HG03196 (cell line): ENCODE measurements around the gene PAK4.

Experiments used
- ATAC-seq: cut with Tn5 transposase; IDR thresholded peaks from one replicate; pipeline ENCODE4 v1.9.1; 2021; ENCODE audit not compliant: unreplicated experiment

The PAK4 gene

DNA sequence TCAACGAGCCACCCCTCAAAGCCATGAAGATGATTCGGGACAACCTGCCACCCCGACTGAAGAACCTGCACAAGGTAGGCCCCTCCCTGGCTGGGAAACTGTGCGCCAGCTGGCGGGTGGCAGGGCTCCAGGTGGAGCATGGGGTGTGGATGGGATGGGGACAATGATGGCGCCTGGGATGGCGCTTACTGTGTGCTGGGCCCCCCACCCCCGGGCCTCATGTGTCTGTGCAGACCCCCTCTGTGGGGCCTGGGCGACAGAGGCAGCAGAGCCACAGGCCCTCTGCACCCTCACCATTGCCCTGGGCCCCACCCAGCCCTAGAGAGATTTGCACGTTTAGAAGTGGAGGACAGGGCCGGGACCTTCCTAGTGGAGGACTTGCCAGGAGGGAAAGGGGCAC is 52.1 kb downstream of the PAK4 start:
- no peak for ATAC-seq

DNA sequence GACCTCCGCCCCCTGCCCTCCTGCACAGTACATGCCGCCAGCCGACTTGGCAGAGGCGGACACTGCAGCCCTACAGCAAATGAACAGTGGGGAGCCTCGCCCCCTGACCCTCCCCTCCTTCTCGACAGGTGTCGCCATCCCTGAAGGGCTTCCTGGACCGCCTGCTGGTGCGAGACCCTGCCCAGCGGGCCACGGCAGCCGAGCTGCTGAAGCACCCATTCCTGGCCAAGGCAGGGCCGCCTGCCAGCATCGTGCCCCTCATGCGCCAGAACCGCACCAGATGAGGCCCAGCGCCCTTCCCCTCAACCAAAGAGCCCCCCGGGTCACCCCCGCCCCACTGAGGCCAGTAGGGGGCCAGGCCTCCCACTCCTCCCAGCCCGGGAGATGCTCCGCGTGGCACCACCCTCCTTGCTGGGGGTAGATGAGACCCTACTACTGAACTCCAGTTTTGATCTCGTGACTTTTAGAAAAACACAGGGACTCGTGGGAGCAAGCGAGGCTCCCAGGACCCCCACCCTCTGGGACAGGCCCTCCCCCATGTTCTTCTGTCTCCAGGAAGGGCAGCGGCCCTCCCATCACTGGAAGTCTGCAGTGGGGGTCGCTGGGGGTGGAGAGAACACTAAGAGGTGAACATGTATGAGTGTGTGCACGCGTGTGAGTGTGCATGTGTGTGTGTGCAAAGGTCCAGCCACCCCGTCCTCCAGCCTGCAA is 52.9 kb downstream of the PAK4 start:
- ATAC-seq = no peak

DNA sequence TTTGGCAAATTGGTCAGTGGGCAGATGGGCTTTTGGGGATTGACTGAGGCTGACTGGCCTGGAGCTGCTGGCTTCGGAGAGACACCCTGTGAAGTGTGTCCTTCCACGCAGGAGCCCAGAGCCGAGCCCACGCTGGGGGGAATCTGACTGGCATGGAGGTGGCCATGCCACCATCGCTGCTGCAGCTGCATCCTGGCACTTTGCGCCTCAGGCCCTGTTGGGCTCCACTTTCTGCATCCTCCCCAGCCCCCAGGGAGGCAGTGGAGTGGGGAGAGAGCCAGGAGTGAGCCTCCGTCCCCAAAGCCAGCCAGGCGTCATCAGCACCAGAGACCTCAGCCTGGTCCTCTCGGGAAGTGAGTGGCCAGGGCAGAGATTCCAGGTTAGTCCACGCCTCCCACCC is 54.2 kb downstream of the PAK4 start:
- ATAC-seq = no peak

DNA sequence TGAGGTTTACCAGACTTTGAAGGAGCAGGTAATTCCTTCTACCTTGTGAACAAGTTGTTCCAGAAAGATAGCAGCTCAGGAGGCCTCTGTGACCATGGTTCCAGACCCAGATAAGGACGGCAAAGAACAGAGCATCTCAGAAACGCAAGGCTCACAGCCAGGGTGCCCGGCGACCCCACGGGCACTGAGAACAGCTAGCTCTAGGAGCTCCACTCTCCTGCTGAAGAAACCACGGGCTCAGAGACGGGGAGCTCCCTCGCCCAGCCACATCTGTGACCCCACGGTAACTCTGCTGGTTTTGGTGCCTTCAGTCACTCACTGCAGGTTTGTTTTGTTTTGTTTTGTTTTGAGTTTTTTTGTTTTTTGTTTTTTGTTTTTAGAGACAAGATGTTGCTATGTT is 55.2 kb downstream of the PAK4 start:
- no peak for ATAC-seq

DNA sequence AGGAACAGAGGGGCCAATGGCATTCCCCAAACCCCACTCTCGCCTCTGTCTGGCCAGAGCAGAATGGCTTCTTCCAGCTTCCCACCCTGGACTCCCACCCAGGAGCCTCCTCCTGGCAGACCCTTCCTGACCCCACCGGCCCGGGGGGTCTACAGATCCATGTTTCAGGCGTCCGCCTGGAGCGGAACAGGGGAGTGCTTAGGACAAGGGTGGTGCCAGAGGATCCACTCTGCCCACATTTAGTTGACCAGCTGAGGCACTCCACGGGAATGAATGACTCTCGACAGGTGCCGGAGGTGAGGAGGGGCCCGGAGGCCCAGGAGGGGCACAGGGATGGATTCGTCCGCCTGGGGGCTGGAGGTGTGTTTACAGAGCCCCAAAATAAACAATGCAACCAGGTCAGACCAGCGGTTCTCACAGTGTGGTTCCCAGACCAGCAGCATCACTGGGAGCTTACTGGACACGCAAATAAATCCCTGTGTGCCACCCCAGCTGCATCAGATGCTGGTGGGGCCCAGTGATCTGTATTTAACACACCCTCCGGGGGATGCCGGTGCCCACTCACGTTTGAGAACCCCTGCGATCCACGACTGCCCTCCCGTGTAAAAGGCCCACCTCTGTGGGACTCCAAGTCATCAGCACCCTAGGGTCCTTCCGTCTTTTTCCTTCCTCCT is 56.1 kb downstream of the PAK4 start:
- no peak for ATAC-seq

DNA sequence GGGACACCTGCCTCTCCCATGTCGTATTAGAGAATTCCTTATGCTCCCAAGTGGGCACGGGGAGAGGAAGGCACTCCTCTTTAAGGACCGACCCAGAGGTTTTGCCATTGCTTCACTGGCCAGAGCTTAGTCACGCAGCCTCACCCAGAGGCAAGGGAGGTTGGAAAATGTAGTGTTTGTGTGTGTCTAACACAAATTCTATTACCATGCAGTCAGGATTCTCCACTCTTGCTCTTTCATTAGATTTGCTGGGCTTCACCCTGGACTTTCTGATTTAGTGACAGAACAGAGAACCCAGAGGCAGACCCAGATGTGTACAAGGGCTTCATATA is 56.6 kb downstream of the PAK4 start:
- no peak for ATAC-seq

DNA sequence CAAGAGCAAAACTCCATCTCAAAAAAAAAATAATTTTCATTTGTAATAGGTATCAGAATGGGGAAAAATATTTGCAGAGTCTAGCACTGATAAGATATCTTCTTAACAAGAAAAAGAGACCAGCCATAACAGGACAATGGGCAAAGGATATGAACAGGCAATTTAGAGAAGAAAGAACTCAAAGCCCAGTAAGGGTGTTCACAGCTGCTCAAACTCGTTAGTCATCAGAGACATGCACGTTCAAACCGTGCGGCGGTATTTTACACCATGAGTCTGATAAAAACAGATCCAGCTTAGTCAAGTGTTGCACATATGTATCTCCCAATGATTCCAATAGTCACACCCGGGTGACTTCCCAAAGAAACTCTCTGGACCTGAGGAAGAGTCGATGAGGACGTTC is 57.5 kb downstream of the PAK4 start:
- no peak for ATAC-seq

DNA sequence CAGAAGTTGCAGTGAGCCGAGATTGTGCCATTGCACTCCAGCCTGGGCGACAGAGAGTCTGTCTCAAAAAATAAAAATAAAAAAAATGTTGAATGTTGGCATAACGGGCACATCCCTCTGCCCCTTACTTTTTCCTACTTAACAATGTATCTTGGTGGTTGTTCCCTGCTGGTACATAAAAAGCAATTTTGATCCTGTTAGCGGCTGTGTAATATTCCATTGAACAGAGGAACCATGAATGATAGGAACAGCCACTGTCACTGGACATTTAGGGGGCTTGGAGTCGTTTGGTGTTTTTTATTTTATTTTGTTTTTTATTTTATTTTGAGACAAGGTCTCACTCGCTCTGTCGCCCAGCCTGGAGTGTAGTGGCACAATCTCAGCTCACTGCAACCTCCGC is 60.8 kb downstream of the PAK4 start:
- ATAC-seq = no peak

DNA sequence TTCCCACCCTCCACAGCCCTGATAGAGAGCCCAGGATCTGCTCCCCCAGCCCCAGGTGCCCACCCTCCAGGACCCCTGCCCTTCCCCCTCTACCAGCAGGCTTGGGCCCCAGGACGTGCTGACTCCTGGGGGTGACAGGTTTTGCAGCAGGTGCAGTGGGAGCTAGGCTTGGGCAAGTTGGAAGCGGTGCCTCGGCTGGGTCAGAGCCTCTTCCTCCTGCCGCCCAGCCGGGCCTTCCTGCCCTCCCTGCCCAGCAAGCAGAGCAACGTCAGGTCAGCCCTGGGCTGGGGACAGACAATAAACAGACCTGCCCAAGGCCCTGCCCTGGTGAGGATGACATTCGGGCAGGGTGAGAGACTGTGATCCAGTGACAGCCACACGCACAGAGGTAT is 62.0 kb downstream of the PAK4 start:
- no peak for ATAC-seq

DNA sequence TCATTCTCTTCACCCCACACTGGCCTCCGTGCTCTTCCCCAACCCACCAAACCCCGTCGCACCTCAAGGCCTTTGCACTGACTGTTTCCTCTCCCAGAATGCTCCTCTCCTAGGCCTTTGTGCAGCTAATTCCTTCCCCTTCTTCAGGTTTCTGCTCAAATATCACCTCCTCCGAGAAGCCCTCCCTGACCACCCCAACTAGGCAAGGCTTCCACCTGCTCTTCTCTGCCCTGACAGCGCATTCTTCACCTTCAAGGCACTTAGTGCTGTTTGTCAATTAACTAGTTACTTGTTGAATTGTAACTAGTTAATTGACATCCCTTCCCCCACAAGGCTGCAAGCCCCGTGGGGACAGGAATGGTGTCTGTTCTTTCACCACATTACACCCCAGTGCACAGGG is 63.4 kb downstream of the PAK4 start:
- no peak for ATAC-seq

DNA sequence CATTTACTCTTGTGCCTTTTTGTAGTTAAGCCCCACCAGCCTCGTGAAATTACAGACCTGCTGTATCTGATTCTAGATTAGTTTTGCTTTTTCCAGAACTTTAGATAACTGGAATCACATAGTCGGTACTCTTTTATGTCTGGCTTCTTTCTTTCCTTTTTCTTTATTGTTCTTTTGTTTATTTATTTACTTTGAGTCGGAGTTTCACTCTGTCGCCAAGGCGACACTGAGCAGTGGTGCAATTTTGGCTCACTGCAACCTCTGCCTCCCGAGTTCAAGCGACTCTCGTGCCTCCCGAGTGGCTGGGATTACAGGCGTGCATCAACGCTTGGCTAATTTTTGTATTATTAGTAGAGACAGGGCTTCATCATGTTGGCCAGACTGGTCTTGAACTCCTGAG is 65.2 kb downstream of the PAK4 start:
- no peak for ATAC-seq

DNA sequence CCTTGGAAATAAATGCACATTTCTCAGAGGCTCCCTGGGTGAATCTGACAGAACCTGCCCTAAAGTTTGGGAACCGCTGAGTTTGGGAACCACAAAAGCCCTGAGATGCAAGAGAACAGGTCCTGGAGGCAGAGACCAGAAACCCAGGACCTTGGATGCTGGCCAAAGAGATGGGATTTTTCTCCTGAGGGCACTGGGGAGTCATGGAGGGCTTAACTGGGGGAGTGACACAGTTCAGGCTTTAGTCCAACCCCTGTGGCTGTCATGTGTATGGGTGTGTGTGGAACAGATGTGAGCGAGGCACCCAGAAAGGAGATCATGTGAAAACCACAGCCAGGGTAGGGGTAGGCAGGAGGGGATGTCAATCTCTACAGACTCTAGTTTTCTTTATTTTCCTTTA is 67.3 kb downstream of the PAK4 start:
- no peak for ATAC-seq

DNA sequence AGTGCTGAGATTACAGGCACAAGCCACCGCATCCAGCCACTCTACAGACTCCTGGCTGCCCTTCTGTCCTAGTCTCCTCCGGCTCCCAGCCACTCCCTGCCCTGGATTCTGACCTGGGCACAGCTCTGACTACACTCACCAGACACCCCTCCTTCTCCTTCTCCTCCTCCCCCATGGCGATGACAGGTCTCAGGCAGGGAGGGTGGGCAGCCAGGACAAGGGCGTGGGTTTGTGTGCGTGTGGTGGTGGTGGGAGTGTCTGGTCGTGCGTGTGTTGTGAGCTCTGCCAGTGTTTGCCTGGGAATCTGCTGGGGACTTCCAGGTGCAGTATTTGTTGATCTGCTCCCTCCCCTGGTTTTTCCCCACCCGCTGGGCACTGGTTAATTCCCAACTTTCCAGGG is 68.2 kb downstream of the PAK4 start:
- ATAC-seq = no peak

DNA sequence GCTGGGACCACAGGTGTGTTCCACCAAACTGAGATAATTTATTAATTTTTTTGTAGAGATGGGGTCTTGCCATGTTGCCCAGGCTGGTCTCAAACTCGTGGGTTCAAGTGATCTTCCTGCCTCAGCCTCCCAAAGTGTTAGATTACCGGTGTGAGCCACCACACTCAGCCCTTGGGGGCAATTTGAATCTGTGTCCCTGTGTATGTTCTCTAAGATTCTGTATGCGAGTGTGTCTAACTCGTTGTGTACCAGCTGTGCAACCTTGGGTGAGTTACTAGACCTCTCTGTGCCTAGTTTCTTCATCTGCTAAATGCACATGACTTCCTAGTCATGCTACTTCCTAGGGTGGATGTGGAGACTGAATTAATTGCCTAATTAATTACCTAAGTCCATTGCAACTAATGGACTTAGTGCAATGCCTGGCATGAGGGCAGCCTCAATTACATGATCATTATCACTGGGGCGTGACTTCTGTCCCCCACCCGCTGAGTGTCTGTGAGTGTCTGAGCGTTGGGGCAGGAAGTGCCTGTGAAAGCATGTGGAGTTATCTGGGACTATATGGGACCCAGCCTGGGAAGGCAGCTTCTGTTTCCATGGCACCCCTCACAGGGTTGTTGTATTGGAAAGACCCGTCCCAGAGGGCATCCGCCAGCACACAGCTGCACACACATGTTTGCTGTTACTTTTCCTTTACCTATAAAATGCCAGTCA is 69.4 kb downstream of the PAK4 start:
- no peak for ATAC-seq

DNA sequence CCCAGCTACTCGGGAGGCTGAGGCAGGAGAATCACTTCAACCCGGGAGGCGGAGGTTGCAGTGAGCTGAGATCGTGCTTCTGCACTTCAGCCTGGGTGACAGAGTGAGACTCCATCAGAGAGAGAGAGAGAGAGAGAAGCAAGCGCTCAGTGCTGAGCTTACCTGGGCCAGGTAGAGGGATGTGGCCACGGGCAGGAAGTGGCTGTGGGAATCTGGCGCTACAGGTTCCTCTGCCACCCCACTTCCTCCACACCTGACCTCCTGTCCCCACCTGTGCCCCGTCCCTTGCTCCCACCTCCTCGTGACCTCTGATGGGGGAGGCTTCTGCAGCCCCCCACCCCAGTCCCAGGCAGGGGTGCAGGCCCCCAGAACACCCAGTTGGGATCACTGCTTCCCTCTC is 70.2 kb downstream of the PAK4 start:
- ATAC-seq = no peak

DNA sequence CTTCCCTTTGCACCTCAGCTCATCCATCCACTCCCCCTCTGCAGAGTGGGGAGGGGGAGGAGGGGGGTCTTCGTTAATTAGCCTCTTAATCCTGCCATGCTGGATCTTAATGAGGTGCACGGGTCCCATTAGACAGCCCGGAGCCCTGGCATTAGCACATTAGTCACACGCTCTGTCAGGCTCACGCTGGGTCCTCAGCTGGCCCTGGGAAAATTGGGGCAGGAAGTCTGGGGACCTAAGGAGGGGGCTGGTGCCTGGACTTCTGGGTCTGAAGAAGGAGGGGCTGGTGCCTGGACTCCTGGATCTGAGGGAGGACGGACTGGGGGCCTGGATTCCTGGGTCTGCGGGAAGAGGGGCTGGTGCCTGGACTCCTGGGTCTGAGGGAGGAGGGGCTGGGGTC is 70.7 kb downstream of the PAK4 start:
- no peak for ATAC-seq

DNA sequence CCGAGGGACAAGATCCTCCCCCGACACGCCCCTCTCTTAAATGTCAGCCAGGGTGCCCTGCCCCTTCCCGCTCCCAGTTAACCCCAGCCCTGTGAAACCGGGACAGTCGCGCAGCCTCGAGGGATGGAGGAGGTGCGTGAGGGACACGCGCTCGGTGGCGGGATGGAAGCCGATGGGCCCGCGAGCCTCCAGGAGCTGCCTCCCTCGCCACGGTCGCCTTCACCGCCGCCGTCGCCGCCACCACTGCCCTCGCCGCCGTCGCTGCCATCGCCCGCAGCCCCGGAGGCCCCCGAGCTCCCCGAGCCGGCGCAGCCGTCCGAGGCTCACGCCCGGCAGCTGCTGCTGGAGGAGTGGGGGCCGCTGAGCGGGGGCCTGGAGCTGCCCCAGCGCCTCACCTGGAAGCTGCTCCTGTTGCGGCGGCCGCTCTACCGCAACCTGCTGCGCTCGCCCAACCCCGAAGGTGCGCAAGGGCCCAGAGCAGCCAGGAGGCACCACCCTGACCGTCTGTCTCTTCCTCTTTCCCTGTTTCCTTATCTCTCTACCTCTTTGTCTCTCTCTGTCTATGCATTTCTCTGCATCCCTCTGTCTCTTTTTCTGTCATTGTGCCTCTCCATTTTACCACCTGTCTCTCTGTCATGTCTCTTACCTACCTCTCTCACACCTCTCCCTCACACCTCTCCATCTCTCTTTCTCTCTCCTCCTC is 71.4 kb downstream of the PAK4 start, which contains the start of gene NCCRP1:
Gene NCCRP1, plus strand, starts transcription at position 105 of the 703 bp plus-strand sequence. Its CDS starts 19 bp downstream, at position 124.
- ATAC-seq = no peak

DNA sequence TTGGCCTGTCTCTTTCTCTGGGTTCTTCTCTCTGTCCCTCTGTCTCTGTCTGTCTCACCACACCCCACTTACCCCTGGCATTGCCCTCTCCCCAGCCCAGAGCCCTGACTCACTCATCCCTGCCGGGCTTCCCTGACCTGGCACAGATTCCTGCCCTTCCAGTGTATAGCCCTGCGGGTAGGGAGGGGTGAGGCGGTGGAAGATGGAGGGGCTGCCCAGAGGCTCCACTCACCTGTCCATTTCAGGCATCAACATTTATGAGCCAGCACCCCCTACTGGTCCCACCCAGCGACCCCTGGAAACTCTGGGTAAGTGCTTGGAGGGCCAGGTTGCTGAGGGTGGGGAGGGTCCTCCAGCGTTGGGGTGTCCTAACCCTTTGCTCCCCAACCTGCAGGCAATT is 72.2 kb downstream of the PAK4 start:
- ATAC-seq = no peak

DNA sequence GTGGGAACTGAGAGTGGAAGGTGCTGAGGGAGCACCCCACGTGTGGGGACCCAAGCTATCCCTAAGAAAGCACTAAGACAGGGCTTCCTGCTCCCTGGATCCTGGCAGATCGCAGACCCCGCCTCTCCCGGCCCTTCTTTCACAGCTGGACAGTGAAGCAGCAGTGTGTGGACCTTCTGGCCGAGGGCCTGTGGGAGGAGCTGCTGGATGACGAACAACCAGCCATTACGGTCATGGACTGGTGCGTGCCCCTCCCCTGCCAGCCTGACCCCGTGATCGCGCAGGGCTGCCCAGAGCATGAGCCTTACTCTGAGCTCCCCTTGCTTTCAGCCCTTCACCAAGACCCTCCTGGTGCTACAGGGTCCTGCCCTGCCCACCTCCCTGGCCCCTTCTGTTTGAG is 73.4 kb downstream of the PAK4 start:
- ATAC-seq = no peak

DNA sequence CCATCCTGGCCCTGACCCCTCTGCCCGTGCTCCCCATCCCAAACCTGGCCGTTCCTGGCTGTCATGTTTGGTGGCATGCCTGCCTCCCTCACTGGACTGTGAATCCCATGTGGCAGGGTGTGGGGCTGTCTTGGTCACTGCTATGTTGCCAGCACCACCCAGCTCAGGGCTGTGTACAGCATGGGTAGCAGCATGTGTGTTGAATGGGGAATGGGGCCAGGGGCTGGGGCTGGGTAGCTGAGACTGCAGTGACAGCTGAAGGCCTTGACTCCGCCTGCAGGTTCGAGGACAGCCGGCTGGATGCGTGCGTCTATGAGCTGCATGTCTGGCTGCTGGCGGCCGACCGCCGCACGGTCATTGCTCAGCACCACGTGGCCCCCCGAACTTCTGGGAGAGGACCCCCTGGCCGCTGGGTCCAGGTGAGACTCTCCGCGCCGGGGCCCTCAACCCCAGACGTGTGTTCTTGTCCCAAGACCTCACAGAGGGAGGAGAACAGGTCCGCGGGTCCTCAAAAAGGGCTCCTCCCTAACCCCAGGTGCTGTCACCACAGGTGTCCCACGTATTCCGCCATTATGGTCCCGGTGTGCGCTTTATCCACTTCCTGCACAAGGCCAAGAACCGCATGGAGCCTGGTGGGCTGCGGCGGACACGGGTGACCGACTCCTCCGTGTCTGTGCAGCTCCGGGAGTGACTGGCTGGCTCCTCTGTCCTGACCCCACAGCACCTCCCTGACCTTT is 74.6 kb downstream of the PAK4 start:
- ATAC-seq = no peak

DNA sequence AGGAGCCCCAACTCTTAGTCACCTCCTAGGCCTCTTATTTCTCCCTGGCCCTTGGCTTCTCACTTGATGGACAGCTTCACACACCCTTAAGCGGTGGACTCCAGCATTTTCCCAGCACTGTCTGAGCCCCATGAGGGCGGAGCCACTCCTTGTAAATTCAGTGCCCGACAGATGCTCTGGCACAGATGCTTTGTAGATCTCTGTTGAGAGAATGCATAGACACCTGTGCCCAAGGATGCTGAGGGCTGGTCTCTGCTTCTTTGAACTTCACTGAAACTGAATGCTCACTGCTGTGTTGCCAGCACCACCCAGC is 75.2 kb downstream of the PAK4 start:
- ATAC-seq = no peak
